ENCODE measurements around the gene GCN1. TPM values are rescaled to one million over a fixed set of nuclear protein-coding genes. Genes with fewer than 3 reads are reported as not detected.

Gene GCN1
- total RNA-seq, 2 donors from 2014 or later, result 39.3 to 120 TPM

GRCh38 chr12:120167529-120168095 lies 26.9 kb downstream of the GCN1 start:
- intact Hi-C loops (cut with DNase I), result no loop called here
- H3K36me3 ChIP-seq, result peaks cover 11 to 28% of the 10 kb centered on the region in 2 donors
- TF ChIP-seq POLR2A (IDR thresholded peaks at IDR 0.05), result no peak
- TF ChIP-seq CTCF (IDR thresholded peaks at IDR 0.05), result no peak
- no peak for TF ChIP-seq POLR2AphosphoS5 (IDR thresholded peaks at IDR 0.05)

GRCh38 chr12:120164293-120164692 lies 30.2 kb downstream of the GCN1 start:
- DNase-seq (ENCODE audit: low spot score), result no peak
- H3K27me3 ChIP-seq (replicated peaks; ENCODE audit: insufficient read depth), result no peaks in the 10 kb centered on the region
- intact Hi-C loops (cut with DNase I), result no loop called here
- TF ChIP-seq POLR2A (IDR thresholded peaks at IDR 0.05) (no peak), CTCF (IDR thresholded peaks at IDR 0.05) (no peak), POLR2AphosphoS5 (IDR thresholded peaks at IDR 0.05) (no peak)
- WGBS, result 93% methylated on average over 11 of the region's 11 CpGs
- no peaks in the 10 kb centered on the region for H3K9me3 ChIP-seq
- H3K36me3 ChIP-seq, result peaks cover 33 to 41% of the 10 kb centered on the region in 2 donors
- no peak overlapping the region for H3K27ac ChIP-seq
- H3K4me3 ChIP-seq, result no peak overlapping the region
- no peaks in the 10 kb centered on the region for H3K4me1 ChIP-seq (replicated peaks)

More at GRCh38 chr12:120167529-120168095, 26.9 kb downstream of the GCN1 start:
- Histone ChIP-seq H3K9me3 (no peaks in the 10 kb centered on the region), H3K4me1 (replicated peaks) (no peaks in the 10 kb centered on the region), H3K4me3 (no peak overlapping the region), H3K27me3 (replicated peaks; ENCODE audit: insufficient read depth) (no peaks in the 10 kb centered on the region), H3K27ac (no peak overlapping the region)
- WGBS, result 84% methylated on average over 6 of the region's 6 CpGs
- DNase-seq (ENCODE audit: low spot score), result no peak

- Histone ChIP-seq H3K4me1 (replicated peaks) (no peaks in the 10 kb centered on the region), H3K9me3 (no peaks in the 10 kb centered on the region), H3K36me3 (peaks cover 32 to 47% of the 10 kb centered on the region in 2 donors), H3K27me3 (replicated peaks; ENCODE audit: insufficient read depth) (no peaks in the 10 kb centered on the region), H3K27ac (no peak overlapping the region), H3K4me3 (no peak overlapping the region)
- intact Hi-C loops (cut with DNase I), result no loop called here
- no peak for DNase-seq (ENCODE audit: low spot score)
- WGBS, result 88% methylated on average over 6 of the region's 8 CpGs
- TF ChIP-seq POLR2AphosphoS5 (IDR thresholded peaks at IDR 0.05) (no peak), POLR2A (IDR thresholded peaks at IDR 0.05) (no peak), CTCF (IDR thresholded peaks at IDR 0.05) (no peak)
Measured at GRCh38 chr12:120162763-120163162, 31.8 kb downstream of the GCN1 start.

- Histone ChIP-seq H3K27ac (no peak overlapping the region), H3K4me1 (replicated peaks) (no peaks in the 10 kb centered on the region), H3K36me3 (peaks cover 32 to 48% of the 10 kb centered on the region in 2 donors), H3K4me3 (no peak overlapping the region), H3K27me3 (replicated peaks; ENCODE audit: insufficient read depth) (no peaks in the 10 kb centered on the region), H3K9me3 (no peaks in the 10 kb centered on the region)
- TF ChIP-seq POLR2A (IDR thresholded peaks at IDR 0.05), result no peak
- no peak for TF ChIP-seq CTCF (IDR thresholded peaks at IDR 0.05)
- no peak for TF ChIP-seq POLR2AphosphoS5 (IDR thresholded peaks at IDR 0.05)
- WGBS, result 93% methylated on average over 7 of the region's 11 CpGs
- DNase-seq (ENCODE audit: low spot score), result no peak
- intact Hi-C loops (cut with DNase I), result no loop called here
Measured at GRCh38 chr12:120161852-120162251, 32.7 kb downstream of the GCN1 start.

GRCh38 chr12:120159509-120160237 lies 34.8 kb downstream of the GCN1 start:
- Histone ChIP-seq H3K4me3 (no peak overlapping the region), H3K9me3 (no peaks in the 10 kb centered on the region), H3K36me3 (peaks cover 38 to 65% of the 10 kb centered on the region in 2 donors), H3K27ac (no peak overlapping the region), H3K27me3 (replicated peaks; ENCODE audit: insufficient read depth) (no peaks in the 10 kb centered on the region), H3K4me1 (replicated peaks) (no peaks in the 10 kb centered on the region)
- intact Hi-C loops (cut with DNase I), result no loop called here
- TF ChIP-seq POLR2A (IDR thresholded peaks at IDR 0.05) (no peak), CTCF (IDR thresholded peaks at IDR 0.05) (no peak), POLR2AphosphoS5 (IDR thresholded peaks at IDR 0.05) (no peak)
- 91% methylated on average over 12 of the region's 12 CpGs for WGBS
- no peak for DNase-seq (ENCODE audit: low spot score)

Data from prostate gland (tissue), 2 donors.